Fibroblast of lung (primary cell): Measurements from ENCODE around the gene PDE4B.

Experiments
- EZH2 ChIP-seq: IDR thresholded peaks from 2 replicates; pipeline ENCODE4 v1.5.1; 2012; ENCODE audit warnings: low read length, control low read depth, mild to moderate bottlenecking; ENCODE audit errors: missing control alignments
- TF ChIP-seq, protein P1 (sequence below), 2 donors: IDR thresholded peaks in 1 of 2; conservative IDR thresholded peaks in 1 of 2; 1 replicate in 1 of 2; 2 replicates in 1 of 2; pipeline ENCODE4 v1.5.1; 2011 to 2012; ENCODE audit warnings: low read length in 2 of 2, control low read depth in 1 of 2, inconsistent platforms in 1 of 2, low read depth in 1 of 2, mild to moderate bottlenecking in 1 of 2

DNA sequence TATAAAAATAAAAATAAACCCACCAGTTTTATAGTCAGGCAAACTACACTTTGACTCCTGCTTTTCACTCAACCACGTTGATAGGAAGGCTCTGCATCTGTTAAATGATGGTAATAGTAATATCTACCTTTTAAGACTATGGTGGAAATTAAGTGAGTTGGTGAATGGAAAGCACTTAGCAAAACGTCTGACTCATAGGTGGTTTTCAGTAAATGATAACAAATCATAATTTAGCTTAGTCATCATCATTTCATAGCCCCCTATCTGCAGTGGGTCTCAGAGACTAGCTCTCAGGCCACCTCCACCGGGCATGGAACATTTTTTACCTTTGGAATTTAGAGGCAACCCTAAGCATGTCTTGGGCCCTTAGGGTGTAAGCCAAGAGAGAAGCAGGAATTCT, 160.0 kb downstream of the PDE4B start:
- TF ChIP-seq, protein P1, sequence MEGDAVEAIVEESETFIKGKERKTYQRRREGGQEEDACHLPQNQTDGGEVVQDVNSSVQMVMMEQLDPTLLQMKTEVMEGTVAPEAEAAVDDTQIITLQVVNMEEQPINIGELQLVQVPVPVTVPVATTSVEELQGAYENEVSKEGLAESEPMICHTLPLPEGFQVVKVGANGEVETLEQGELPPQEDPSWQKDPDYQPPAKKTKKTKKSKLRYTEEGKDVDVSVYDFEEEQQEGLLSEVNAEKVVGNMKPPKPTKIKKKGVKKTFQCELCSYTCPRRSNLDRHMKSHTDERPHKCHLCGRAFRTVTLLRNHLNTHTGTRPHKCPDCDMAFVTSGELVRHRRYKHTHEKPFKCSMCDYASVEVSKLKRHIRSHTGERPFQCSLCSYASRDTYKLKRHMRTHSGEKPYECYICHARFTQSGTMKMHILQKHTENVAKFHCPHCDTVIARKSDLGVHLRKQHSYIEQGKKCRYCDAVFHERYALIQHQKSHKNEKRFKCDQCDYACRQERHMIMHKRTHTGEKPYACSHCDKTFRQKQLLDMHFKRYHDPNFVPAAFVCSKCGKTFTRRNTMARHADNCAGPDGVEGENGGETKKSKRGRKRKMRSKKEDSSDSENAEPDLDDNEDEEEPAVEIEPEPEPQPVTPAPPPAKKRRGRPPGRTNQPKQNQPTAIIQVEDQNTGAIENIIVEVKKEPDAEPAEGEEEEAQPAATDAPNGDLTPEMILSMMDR (conservative IDR thresholded peaks at IDR 0.05 in 1 of 2, IDR thresholded peaks at IDR 0.05 in 1 of 2; ENCODE audit: low read depth in 1 of 2, low read length in 2 of 2), result no peak
- no peak for TF ChIP-seq EZH2
